ENCODE measurements around the gene G6PC3.
"Not testable (repeated sequence)": the region's sequence is repeated elsewhere in the genome, so short reads cannot be mapped to it uniquely, and the experiment has no call there.

G6PC3 gene, protein sequence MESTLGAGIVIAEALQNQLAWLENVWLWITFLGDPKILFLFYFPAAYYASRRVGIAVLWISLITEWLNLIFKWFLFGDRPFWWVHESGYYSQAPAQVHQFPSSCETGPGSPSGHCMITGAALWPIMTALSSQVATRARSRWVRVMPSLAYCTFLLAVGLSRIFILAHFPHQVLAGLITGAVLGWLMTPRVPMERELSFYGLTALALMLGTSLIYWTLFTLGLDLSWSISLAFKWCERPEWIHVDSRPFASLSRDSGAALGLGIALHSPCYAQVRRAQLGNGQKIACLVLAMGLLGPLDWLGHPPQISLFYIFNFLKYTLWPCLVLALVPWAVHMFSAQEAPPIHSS

GRCh38 chr17:44070455-44071197 lies at the start of gene G6PC3:
Gene G6PC3, plus strand, starts transcription at chr17:44070735. Its CDS starts 231 bp downstream, at chr17:44070966.
- peak; percentile 59 for DNase-seq (ENCODE audit: low read depth)

- not testable (repeated sequence) for DNase-seq (ENCODE audit: low read depth)
These were observed 49.3 kb upstream of the G6PC3 start for GRCh38 chr17:44021227-44021626.

DNA sequence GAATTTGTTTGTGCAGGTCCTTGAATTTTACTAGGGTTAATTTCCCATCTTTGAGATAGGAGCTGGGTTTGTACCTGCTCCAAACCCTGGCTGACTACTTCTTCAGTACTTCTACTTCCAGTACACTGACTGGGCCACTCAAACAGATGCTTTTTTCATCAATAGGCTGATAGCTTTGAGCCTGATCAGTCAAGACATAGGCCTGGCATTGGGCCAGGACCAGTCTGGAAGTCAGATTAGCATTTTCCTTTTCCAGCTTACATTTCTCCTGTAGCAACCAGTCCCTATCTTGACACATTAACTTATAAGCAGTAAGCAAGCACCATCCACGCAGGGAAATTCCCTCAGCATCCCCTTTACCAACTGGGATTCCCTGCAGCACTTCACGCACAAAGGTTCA lies 48.3 kb upstream of the G6PC3 start:
- no peak for DNase-seq (ENCODE audit: low read depth)

- DNase-seq (ENCODE audit: low read depth): no peak
These were observed 46.8 kb upstream of the G6PC3 start for GRCh38 chr17:44023545-44024270.

- no peak for DNase-seq (ENCODE audit: low read depth)
These were observed 46.3 kb upstream of the G6PC3 start for GRCh38 chr17:44024271-44024663.

DNA sequence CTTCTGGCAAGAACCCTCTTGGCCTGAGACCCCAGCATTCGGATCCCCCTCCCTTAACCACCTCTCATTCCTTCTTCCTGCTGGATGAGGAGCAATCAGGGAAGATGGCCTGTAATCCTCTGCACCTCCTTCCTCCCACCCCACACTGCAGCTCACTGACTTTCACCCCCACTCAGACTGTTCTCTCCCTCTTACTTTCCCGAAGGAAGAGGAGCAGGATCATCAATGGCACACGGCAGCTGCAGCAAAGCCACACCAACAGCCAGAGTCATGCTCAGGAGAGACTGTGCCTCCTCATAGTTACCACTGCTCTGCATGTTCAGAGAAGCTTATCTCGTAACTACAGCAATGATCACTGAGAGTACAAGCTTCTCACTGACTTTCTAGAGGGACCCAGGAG lies 45.7 kb upstream of the G6PC3 start:
- DNase-seq (ENCODE audit: low read depth): no peak

- DNase-seq (ENCODE audit: low read depth): no peak
These were observed 40.8 kb upstream of the G6PC3 start for GRCh38 chr17:44029736-44030135.

- no peak for DNase-seq (ENCODE audit: low read depth)
These were observed 40.1 kb upstream of the G6PC3 start for GRCh38 chr17:44030482-44030881.

DNA sequence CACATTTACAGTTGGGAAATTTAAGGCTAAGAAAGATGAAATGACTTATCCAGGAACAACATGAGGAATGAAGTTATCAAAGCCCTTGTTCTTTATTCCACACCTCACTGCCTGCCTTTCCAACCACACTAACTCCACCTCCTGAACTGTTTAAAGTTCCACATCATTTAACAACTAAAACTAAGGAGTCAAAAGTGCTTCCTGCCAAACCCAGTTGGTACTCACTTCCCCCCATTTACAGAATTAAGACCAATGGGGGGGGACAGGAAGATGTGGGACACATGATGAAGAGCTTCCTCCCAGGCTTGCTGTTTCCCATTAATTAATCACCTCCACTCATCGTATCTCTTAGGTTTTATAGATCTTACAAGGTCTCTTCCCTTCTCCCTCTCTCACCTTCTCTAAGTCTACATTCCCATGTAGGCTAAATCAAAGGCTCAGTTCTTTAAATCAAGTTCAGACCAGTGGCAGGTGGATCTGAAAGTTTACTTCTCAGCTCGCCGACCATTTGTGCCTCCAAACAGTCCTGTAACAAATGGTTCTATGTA lies 36.6 kb upstream of the G6PC3 start:
- no peak for DNase-seq (ENCODE audit: low read depth)

GRCh38 chr17:44034688-44035087 lies 35.8 kb upstream of the G6PC3 start:
- DNase-seq (ENCODE audit: low read depth): not testable (repeated sequence)

DNA sequence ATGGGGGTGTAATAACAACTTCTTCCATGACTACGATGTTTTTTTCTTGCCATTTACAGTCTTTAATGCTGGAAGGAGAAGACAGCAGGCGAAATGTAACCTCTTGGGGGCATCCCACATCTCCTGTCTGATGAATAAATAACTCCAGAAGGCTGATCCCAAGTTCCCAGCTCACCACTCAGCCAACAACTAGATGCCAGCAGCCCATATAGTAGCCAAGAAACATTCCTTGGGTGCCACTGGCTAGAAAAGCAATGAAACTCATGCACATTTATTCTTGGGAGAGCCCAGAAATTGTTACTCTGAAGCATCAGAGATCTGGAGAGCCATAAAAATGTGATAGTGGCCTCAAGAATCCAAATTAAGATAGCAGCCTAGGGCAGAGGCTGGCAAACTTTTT lies 33.1 kb upstream of the G6PC3 start:
- no peak for DNase-seq (ENCODE audit: low read depth)

DNA sequence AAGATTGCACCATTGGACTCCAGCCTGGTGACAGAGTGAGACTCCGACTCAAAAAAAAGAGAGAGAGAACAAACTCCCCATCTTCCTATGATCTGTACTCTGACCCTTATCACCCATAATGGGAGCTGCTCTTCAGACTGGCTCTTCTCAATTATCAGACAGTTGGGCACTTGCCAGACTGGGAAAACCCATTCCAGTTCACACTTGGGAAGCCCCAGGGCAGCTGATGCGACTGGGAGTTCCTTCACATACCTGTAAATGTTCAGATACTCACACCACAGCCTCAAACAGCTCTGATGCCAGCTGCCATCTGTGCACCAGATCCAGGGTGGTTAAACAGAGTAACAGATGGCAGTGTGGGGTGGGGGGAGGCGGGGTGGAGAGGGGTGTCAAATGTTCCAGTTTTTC lies 31.9 kb upstream of the G6PC3 start:
- DNase-seq (ENCODE audit: low read depth): no peak

GRCh38 chr17:44039829-44040635 lies 30.5 kb upstream of the G6PC3 start:
- DNase-seq (ENCODE audit: low read depth): no peak

DNA sequence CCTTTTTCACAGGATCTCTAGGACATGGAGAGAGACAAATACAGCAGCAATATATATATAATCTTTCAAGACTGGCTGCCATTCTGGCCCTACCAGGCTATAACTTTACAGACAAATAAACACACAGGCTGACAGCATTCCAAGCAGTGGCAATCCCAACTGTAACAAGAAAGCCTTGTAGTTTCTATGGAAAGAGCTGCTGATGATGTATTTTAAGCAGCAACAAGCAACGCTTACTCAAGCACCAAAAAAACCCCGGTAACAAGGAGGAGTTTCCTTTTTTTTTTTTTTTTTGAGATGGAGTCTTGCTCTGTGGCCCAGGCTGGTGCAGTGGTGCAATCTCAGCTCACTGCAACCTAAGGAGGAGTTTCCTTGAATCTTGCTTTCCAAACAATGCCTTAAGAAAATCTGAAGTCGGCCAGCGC lies 27.3 kb upstream of the G6PC3 start:
- no peak for DNase-seq (ENCODE audit: low read depth)

DNA sequence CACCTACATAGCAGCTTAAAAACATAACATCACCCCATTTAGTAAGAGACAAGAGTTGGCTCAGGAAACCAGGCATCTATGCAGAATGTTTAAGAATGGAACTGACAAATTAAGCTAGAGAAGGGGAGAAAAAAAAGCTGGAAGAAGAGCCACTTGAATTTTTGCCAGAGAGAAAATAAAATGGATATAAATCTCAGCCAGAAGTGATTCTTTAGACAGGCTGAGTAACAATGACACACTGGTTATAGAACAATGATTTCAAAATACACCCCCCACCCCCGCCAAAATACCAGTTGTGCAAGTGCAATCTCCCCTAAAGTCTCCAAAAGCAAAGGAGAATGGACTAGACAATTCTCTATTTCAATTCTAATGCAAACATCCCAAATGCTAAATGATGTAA lies 26.5 kb upstream of the G6PC3 start:
- no peak for DNase-seq (ENCODE audit: low read depth)

DNA sequence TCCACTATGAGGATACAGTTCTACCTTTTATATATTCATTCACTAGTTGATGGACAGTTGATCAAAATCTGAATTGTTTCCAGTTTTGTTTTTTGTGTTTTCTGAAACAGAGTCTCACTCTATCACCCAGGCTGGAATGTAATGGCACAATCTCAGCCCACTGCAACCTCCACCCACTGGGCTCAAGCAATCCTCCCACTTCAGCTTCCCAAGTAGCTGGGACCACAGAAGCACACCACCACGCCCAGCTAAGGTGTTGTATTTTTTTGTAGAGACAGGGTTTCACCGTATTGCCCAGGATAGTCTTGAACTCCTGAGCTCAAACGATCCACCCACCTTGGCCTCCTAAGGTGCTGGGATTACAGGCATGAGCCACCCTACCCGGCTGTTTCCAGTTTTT lies 25.0 kb upstream of the G6PC3 start:
- no peak for DNase-seq (ENCODE audit: low read depth)

- not testable (repeated sequence) for DNase-seq (ENCODE audit: low read depth)
These were observed 23.6 kb upstream of the G6PC3 start for GRCh38 chr17:44046893-44047292.

DNA sequence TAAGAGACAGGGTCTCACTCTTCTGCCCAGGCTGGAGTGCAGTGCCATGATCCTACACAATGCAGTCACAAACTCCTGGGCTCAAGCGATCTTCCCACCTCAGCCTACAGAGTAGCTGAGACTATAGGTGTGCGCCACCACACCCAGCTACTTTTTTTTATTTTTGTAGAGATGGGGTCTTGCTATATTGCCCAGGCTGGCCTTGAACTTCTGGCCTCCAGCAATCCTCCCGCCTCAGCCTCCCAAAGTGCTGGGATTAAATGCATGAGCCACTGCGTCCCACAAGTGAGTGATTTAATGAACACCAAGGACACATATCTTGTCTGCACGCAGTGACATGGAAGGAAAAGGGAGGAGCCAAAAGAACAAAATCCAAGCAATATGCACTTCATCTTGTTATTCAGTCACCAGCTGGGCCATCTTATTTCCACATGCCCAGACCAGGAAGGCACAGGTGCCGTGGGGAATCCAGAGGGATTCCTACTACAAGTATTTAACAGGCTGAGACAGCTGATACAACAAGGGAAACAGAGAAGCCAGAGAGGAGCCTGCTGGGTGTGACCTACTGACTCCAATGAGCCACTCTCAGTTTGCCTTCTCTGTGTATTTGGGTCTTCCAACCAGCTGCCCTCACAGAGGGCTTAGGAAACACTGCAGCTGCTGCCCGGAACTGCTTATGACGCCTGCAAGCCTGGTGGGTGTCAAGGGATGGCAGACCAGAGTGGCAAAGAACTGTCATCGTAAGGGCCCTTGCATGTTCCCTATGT lies 21.1 kb upstream of the G6PC3 start:
- no peak for DNase-seq (ENCODE audit: low read depth)

DNA sequence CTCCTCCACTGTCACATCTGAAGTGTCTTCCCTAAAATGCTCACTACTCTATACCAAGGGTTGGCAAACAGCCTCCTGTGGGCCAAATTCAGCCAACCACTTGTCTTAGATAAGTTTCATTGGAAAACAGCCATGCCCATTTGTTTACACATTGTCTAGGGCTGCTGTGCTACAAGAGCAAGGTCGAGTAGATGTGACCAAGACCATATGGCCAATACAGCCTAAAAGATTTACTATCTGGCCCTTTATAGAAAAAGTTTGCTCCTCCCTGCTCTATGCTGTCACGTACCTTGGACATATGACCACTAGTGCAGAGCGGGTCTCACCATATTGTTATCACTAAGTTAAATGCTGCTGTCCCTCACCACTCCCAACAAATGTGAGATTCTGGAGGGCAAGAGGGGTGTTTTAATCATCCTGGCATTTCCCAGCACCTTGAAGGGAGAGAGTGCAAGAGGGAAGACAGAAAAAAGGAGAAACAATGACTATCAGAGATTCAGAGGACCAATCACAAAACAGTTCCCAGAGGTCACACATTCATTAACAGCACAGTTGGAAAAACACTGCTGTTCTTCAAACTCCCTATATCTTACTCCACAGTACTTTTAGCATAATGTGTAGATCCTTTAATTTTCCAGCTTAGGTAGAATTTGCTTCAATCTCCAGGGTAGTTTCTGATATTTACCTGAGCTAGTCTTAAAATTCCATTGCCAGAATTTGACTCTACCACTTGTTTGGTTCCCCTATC lies 17.2 kb upstream of the G6PC3 start:
- DNase-seq (ENCODE audit: low read depth): no peak
